ENCODE data around the gene TPK1.

DNA sequence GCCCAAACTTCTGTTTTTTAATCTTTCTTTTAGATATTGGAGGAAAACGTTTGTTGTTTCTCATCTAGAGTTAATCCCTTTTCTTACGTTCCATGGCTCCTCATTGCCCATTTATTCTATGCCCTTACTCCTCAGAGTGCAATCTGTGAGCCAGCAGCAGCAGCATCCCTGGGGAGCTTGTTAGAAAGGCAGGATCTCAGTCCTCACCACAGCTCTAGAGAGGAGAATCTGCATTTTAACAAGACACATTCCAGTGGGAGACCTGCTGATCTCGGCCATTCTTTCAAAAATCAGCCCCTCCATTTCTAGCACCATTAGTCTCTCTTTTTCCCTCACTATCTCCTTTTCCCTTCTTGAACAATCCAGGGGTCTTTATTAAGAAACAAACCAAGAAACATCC is 348.0 kb downstream of the TPK1 start:
- no peak for TF ChIP-seq ZNF513 (CRISPR knock-in tag; conservative IDR thresholded peaks at IDR 0.05)
- no peak for TF ChIP-seq EZH2 (conservative IDR thresholded peaks at IDR 0.05; ENCODE audit: low read depth, low read length)
- no peak for TF ChIP-seq POLR2AphosphoS5 (IDR thresholded peaks at IDR 0.05; ENCODE audit: low read depth, low read length)
- no peak for TF ChIP-seq RARG (CRISPR knock-in tag; IDR thresholded peaks at IDR 0.05; ENCODE audit: low read depth)
- TF ChIP-seq MLX (CRISPR knock-in tag; IDR thresholded peaks at IDR 0.05): no peak
- TF ChIP-seq TFAP4 (IDR thresholded peaks at IDR 0.05; ENCODE audit: borderline replicate concordance, low read depth): no peak
- no peak for TF ChIP-seq SIN3A (IDR thresholded peaks at IDR 0.05; ENCODE audit: borderline replicate concordance, low read depth, low read length)
- no peak for TF ChIP-seq JUNB (CRISPR knock-in tag; IDR thresholded peaks at IDR 0.05; ENCODE audit: borderline replicate concordance)
- no peak for TF ChIP-seq CTCF (CRISPR knock-in tag; IDR thresholded peaks at IDR 0.05)
- no peak for TF ChIP-seq ZNF138 (CRISPR knock-in tag; IDR thresholded peaks at IDR 0.05; ENCODE audit: low read depth)
- no peak for TF ChIP-seq YY1 (IDR thresholded peaks at IDR 0.05; ENCODE audit: insufficient read depth, insufficient replicate concordance, low read depth, low read length)
- no peak for TF ChIP-seq TARDBP (CRISPR knock-in tag; IDR thresholded peaks at IDR 0.05)
- TF ChIP-seq MTA3 (CRISPR knock-in tag; IDR thresholded peaks at IDR 0.05): no peak

Measured in HepG2 (cell line).